Karpas-422 (cell line): Measurements from ENCODE around the gene NFIX. TPM values are rescaled to one million over a fixed set of nuclear protein-coding genes. Genes with fewer than 3 reads are reported as not detected.

Experiments used
- DNase-seq: peaks from one replicate; pipeline ENCODE4 v3.0.0-alpha.2; 2015
- H2AFZ ChIP-seq: fragments of 200-600 bp; sonication (generic); 2 replicates; pipeline ENCODE4 v1.6.1; 2014; ENCODE audit warnings: antibody characterized with exemption, low read length, mixed read lengths
- H3K27ac ChIP-seq: fragments of 200-600 bp; sonication (generic); 2 replicates; pipeline ENCODE4 v1.5.1; 2014; ENCODE audit warnings: mild to moderate bottlenecking, low read length, moderate library complexity
- H3K27me3 ChIP-seq: fragments of 200-600 bp; sonication (generic); 2 replicates; pipeline ENCODE4 v1.6.1; 2014; ENCODE audit warnings: low read length, mixed read lengths
- H3K36me3 ChIP-seq: fragments of 200-600 bp; sonication (generic); 2 replicates; pipeline ENCODE4 v1.6.1; 2014; ENCODE audit warnings: low read length, mixed read lengths; ENCODE audit not compliant: insufficient read depth
- H3K4me1 ChIP-seq: fragments of 200-600 bp; sonication (generic); 2 replicates; pipeline ENCODE4 v1.6.1; 2014; ENCODE audit warnings: mild to moderate bottlenecking, low read length, mixed read lengths
- H3K4me2 ChIP-seq: fragments of 200-600 bp; sonication (generic); 2 replicates; pipeline ENCODE4 v1.6.1; 2014; ENCODE audit warnings: low read length, low read depth, mild to moderate bottlenecking; ENCODE audit not compliant: poor library complexity, severe bottlenecking
- H3K4me3 ChIP-seq: fragments of 200-600 bp; sonication (generic); 2 replicates; pipeline ENCODE4 v1.5.1; 2014; ENCODE audit warnings: mild to moderate bottlenecking, antibody characterized with exemption, low read length, mixed read lengths
- H3K79me2 ChIP-seq: fragments of 200-600 bp; sonication (generic); 2 replicates; pipeline ENCODE4 v1.6.1; 2014; ENCODE audit warnings: mild to moderate bottlenecking, low read length, mixed read lengths
- H3K9ac ChIP-seq: fragments of 200-600 bp; sonication (generic); 2 replicates; pipeline ENCODE4 v1.6.0; 2014; ENCODE audit warnings: low read length
- H3K9me2 ChIP-seq: fragments of 200-600 bp; sonication (generic), shearing (Covaris generic); replicated peaks from 2 replicates; pipeline ENCODE4 v1.6.0; 2014; ENCODE audit warnings: mild to moderate bottlenecking, low read length, moderate library complexity; ENCODE audit not compliant: insufficient read depth
- H3K9me3 ChIP-seq: fragments of 300-700, 200-600 bp; sonication (generic); 2 replicates; pipeline ENCODE4 v1.6.1; 2014; ENCODE audit warnings: low read length, mixed read lengths
- H4K20me1 ChIP-seq: fragments of 200-600 bp; sonication (generic); 2 replicates; pipeline ENCODE4 v1.6.1; 2014; ENCODE audit warnings: mild to moderate bottlenecking, antibody characterized with exemption, low read length, low read depth; ENCODE audit not compliant: insufficient read depth
- total RNA-seq: library from RNA; depleted of rRNA; stranded (reverse); fragments of >200 nt; shearing (Covaris generic); gene quantifications from 2 replicates; pipeline ENCODE4 v1.2.3, GENCODE V29; 2014; ENCODE audit warnings: low replicate concordance

NFIX gene
- total RNA-seq, 1 experiment from 2014 or later = 0.04 TPM

GRCh38 chr19:13029301-13029880 lies 34.1 kb downstream of the NFIX start:
- Histone ChIP-seq H4K20me1 (no peaks in the 10 kb centered on the region), H2AFZ (no peak overlapping the region), H3K4me1 (no peaks in the 10 kb centered on the region), H3K9me2 (no peaks in the 10 kb centered on the region), H3K27me3 (no peaks in the 10 kb centered on the region), H3K36me3 (no peaks in the 10 kb centered on the region), H3K79me2 (no peaks in the 10 kb centered on the region), H3K27ac (no peak overlapping the region), H3K4me2 (no peak overlapping the region), H3K4me3 (no peak overlapping the region), H3K9me3 (no peaks in the 10 kb centered on the region), H3K9ac (no peak overlapping the region)
- DNase-seq = no peak

- Histone ChIP-seq H3K4me2 (no peak overlapping the region), H3K36me3 (no peaks in the 10 kb centered on the region), H2AFZ (no peak overlapping the region), H3K79me2 (no peaks in the 10 kb centered on the region), H3K27me3 (no peaks in the 10 kb centered on the region), H4K20me1 (no peaks in the 10 kb centered on the region), H3K4me3 (no peak overlapping the region), H3K9me3 (no peaks in the 10 kb centered on the region), H3K9me2 (no peaks in the 10 kb centered on the region), H3K4me1 (no peaks in the 10 kb centered on the region), H3K27ac (no peak overlapping the region), H3K9ac (no peak overlapping the region)
- DNase-seq = peak; percentile 73
These were observed 34.6 kb downstream of the NFIX start for GRCh38 chr19:13029893-13030292.

- no peak overlapping the region for H2AFZ ChIP-seq
- H3K4me1 ChIP-seq = peaks cover 6% of the 10 kb centered on the region
- H3K36me3 ChIP-seq = no peaks in the 10 kb centered on the region
- DNase-seq = no peak
- H3K9me2 ChIP-seq = no peaks in the 10 kb centered on the region
- H3K4me3 ChIP-seq = no peak overlapping the region
- no peak overlapping the region for H3K9ac ChIP-seq
- H3K27me3 ChIP-seq = no peaks in the 10 kb centered on the region
- no peaks in the 10 kb centered on the region for H4K20me1 ChIP-seq
- no peak overlapping the region for H3K27ac ChIP-seq
- no peaks in the 10 kb centered on the region for H3K79me2 ChIP-seq
- no peaks in the 10 kb centered on the region for H3K9me3 ChIP-seq
- H3K4me2 ChIP-seq = no peak overlapping the region
These were observed 36.8 kb downstream of the NFIX start for GRCh38 chr19:13031917-13032623.

- H3K9me3 ChIP-seq = no peaks in the 10 kb centered on the region
- H3K27me3 ChIP-seq = no peaks in the 10 kb centered on the region
- H3K36me3 ChIP-seq = no peaks in the 10 kb centered on the region
- H3K4me3 ChIP-seq = no peak overlapping the region
- H3K79me2 ChIP-seq = no peaks in the 10 kb centered on the region
- H3K4me1 ChIP-seq = peaks cover 6% of the 10 kb centered on the region
- no peak overlapping the region for H2AFZ ChIP-seq
- H3K9ac ChIP-seq = no peak overlapping the region
- no peaks in the 10 kb centered on the region for H3K9me2 ChIP-seq
- H3K27ac ChIP-seq = no peak overlapping the region
- DNase-seq = no peak
- no peak overlapping the region for H3K4me2 ChIP-seq
- no peaks in the 10 kb centered on the region for H4K20me1 ChIP-seq
These were observed 37.6 kb downstream of the NFIX start for GRCh38 chr19:13032837-13033236.

GRCh38 chr19:13033244-13033643 lies 38.0 kb downstream of the NFIX start:
- no peak overlapping the region for H3K4me2 ChIP-seq
- no peak overlapping the region for H2AFZ ChIP-seq
- H3K79me2 ChIP-seq = no peaks in the 10 kb centered on the region
- no peaks in the 10 kb centered on the region for H3K9me2 ChIP-seq
- no peak overlapping the region for H3K9ac ChIP-seq
- peak; percentile 67 for DNase-seq
- no peaks in the 10 kb centered on the region for H3K36me3 ChIP-seq
- H3K4me3 ChIP-seq = no peak overlapping the region
- H3K27me3 ChIP-seq = no peaks in the 10 kb centered on the region
- H3K27ac ChIP-seq = no peak overlapping the region
- no peaks in the 10 kb centered on the region for H4K20me1 ChIP-seq
- H3K4me1 ChIP-seq = peaks cover 6% of the 10 kb centered on the region
- H3K9me3 ChIP-seq = no peaks in the 10 kb centered on the region

- Histone ChIP-seq H3K79me2 (no peaks in the 10 kb centered on the region), H3K4me2 (no peak overlapping the region), H3K4me3 (no peak overlapping the region), H3K9ac (no peak overlapping the region), H3K4me1 (peaks cover 6% of the 10 kb centered on the region), H3K9me3 (no peaks in the 10 kb centered on the region), H3K27ac (no peak overlapping the region), H2AFZ (no peak overlapping the region), H3K36me3 (no peaks in the 10 kb centered on the region), H4K20me1 (no peaks in the 10 kb centered on the region), H3K27me3 (no peaks in the 10 kb centered on the region), H3K9me2 (no peaks in the 10 kb centered on the region)
- DNase-seq = peak; percentile 77
These were observed 38.7 kb downstream of the NFIX start for GRCh38 chr19:13033819-13034611.

- Histone ChIP-seq H3K79me2 (no peaks in the 10 kb centered on the region), H3K27me3 (no peaks in the 10 kb centered on the region), H3K9me3 (no peaks in the 10 kb centered on the region), H3K27ac (no peak overlapping the region), H3K4me2 (no peak overlapping the region), H3K4me1 (peaks cover 6% of the 10 kb centered on the region), H3K9ac (no peak overlapping the region), H3K4me3 (no peak overlapping the region), H4K20me1 (no peaks in the 10 kb centered on the region), H3K36me3 (no peaks in the 10 kb centered on the region), H3K9me2 (no peaks in the 10 kb centered on the region), H2AFZ (no peak overlapping the region)
- DNase-seq = no peak
These were observed 39.4 kb downstream of the NFIX start for GRCh38 chr19:13034636-13035035.

- H3K27ac ChIP-seq = no peak overlapping the region
- H3K4me2 ChIP-seq = no peak overlapping the region
- H3K4me1 ChIP-seq = peaks cover 6% of the 10 kb centered on the region
- H3K9ac ChIP-seq = no peak overlapping the region
- H3K27me3 ChIP-seq = no peaks in the 10 kb centered on the region
- no peaks in the 10 kb centered on the region for H3K9me2 ChIP-seq
- DNase-seq = no peak
- H2AFZ ChIP-seq = no peak overlapping the region
- H3K9me3 ChIP-seq = no peaks in the 10 kb centered on the region
- H3K79me2 ChIP-seq = no peaks in the 10 kb centered on the region
- no peak overlapping the region for H3K4me3 ChIP-seq
- H4K20me1 ChIP-seq = no peaks in the 10 kb centered on the region
- H3K36me3 ChIP-seq = no peaks in the 10 kb centered on the region
These were observed 40.6 kb downstream of the NFIX start for GRCh38 chr19:13035820-13036365.
